HG02970 (cell line): Measurements from ENCODE around the gene INVS.
A peak's percentile ranks its signal among the peaks of the same experiment; 100 is the strongest.
"Not testable (repeated sequence)": the region's sequence is repeated elsewhere in the genome, so short reads cannot be mapped to it uniquely, and the experiment has no call there.

ENCODE experiments used
- ATAC-seq: cut with Tn5 transposase; IDR thresholded peaks from one replicate; pipeline ENCODE4 v1.9.1; 2021; ENCODE audit warnings: mild to moderate bottlenecking, moderate library complexity, moderate number of reproducible peaks; ENCODE audit not compliant: unreplicated experiment, low FRiP score

The INVS gene

DNA sequence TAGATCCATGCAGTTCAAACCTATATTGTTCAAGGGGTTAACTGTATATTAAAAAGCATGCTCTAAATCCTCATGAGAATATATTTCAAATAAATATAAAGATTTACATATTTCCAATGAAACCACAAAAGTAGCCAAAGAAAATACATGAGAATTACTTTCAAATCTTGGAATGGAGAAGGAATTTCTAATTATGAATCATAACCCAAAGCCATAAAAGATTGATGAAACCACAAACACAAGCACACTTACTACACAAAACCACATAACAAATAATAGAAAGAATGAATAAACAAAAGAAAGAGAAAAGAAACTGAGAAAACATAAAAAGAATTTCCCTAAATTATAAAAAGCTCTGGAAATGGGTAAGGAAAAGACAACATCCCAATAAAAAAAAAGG, 16.3 kb upstream of the INVS start:
- ATAC-seq: no peak

DNA sequence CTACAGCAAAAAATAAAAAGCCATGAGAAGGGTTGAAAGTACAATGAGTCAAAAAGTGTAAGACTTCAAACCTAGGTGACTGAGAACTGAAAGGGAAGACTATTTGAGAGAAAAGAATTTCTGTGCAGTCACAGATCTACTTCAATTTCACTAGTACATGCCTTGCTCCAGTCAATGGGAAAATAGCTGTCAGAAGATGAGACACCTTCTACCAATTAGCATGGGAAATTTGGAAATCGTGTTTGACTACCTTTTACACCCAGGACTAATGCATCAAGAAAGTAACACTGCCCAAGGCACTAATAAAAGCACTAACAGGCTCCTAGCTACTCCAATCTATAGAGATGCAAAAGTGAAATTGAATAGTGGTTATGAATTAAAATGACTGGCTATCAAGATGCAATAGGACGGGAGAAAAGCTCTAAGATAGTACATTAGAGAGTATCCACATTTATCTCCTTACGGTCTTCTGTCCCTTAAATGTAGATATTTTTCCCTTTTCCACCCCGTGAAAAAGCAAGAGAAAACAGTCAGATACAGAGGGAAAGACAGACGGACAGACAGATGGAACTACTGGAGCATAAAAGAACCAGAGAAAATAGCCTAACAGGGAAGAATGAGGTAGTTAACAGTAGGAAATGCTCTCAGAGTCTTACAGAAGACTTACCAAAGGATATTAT, 15.5 kb upstream of the INVS start:
- ATAC-seq: peak; percentile 40

DNA sequence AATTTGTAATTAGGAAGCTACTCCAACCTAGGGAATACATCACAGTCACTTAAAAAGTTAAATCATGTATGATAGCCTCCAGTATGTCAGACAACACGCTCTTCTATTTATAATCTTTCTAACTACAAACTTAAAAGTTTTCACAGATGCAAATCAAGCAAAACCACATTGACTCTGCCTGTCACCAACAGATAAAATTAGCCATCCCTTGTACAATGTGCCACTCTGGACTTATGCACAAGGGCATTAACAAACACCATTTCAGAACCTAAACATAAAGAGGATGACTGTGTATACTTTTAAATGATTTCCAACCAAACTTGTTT, 15.0 kb upstream of the INVS start:
- peak; percentile 38 for ATAC-seq

DNA sequence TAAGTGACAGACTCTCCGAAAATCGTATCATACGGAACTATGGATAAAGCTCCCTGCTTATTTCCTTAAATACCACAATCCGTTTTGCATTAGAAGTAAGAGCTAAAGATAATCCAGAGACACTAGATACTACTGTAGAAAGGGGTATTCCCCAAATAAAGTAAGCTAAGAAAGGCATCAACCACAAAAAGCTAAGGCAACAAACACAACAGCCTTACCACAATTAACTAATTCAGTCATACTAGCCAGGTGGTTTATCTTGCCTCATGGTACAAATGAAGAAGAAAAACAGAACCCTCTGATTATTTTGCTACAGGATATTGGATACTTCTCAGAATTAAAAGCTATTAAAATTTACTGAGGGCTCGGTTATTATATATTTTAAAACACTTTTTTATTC, 14.3 kb upstream of the INVS start:
- ATAC-seq: peak; percentile 64

DNA sequence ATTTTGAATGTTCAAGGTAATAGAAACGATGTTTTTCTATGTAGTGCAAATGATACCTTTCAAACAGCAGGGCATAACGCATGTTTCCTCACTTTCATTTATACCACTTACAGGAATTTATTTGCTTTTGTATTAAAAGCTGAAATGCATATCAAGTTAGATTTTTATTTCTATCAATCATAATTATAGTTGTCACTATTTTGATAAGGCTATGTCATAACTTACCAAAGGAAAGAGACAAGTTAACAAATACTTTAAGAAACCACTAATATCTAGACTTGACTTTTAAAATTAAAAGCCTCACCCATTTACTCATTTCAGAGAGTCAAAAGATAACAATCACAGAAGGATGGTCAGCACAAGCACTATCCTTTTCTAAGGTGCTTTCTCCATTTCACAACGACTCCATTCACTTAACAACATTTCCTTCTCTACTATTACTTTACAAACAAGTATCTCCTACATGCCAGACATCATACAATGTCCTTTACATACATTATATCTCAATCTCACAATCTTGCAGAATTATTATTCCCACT, 12.9 kb upstream of the INVS start:
- ATAC-seq: no peak

DNA sequence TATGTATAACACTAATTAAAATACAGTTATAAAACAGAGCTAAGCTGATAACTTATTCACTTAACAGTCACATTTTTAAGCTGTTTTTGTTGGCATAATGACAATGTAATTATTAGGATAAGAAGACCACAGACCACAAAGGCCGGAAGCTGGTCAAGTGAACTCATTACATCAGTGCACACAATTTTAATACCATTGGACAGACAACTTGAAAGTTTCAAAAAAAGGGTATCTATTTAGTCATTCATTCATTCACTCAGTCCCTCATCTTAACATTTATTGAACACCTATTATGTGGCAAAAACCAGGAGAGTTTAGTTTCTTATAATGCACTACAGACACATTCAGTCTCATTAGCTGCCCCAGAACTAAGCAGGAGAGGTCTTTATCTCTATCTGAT, 11.8 kb upstream of the INVS start:
- ATAC-seq: no peak

DNA sequence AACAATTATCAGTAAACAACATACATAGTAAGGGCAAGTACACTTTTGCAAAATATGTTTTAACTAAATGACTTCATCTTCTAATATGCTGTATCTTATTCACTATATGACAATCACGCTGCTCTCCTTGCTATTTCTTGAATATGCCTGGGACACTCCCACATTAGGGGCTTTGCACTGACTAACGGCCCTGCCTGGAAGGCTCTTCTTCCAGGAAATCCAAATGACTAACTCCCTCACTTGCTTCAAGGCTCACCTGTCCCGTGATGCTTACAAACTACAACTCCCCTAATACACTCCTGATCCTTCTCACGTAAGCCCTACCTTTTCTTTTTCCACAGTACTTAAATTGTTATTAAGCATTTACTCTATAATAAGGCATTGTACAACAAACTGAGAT, 10.8 kb upstream of the INVS start:
- ATAC-seq: no peak

DNA sequence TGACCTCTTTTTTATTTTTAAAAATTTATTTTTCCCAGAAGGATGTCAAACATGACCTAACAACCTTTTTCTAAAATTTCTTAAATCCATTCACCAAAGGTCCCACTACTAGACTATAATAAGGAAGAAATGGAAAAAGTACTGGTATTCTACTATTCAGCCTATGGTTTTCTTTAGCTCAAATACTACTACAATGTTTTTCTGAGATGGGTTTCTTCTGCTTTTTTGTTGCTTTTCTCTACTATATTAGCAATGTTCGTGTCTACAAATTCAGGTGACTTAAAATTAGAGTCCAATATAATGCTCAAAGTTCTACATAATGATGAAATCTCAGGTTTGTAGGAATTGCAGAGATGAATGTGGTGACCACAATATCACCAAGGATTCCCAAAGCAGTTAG, 8.2 kb upstream of the INVS start:
- ATAC-seq: no peak

DNA sequence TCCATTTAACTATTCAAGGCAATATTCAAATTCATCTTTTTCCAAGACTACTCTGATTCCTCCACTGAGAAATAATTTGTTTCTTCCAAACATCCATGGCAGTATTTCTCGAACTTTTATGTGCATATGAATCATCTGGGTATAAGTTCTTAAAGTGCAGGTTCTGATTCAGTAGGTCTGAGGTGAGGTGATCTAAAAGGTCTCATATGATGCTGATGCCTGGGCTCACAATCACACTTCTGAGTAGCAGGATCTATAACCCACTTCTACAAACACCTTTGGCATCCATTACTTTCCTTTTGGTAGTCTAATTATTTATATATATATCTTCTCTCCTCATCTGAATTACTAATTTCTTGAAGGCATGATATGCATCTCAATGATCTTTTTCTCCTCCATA, 7.4 kb upstream of the INVS start:
- ATAC-seq: no peak

DNA sequence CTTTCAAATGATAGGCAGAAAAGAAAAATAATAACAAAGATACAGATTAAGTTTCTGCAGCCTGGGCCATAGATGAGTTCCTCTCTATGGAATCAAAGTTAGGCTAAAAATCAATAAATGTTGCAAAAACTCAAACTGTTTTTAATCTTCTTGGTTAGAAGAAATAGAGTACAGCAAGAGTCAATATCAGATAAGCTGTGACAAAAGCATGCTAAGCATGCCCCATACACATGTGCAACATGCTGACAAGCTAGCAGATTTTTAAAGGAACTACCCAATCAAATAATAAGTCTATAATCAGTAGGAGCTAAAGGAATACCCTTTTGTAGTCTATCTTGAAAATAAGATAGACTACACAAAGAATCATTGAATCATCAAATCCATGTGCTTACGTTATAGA, 7.0 kb upstream of the INVS start:
- no peak for ATAC-seq

DNA sequence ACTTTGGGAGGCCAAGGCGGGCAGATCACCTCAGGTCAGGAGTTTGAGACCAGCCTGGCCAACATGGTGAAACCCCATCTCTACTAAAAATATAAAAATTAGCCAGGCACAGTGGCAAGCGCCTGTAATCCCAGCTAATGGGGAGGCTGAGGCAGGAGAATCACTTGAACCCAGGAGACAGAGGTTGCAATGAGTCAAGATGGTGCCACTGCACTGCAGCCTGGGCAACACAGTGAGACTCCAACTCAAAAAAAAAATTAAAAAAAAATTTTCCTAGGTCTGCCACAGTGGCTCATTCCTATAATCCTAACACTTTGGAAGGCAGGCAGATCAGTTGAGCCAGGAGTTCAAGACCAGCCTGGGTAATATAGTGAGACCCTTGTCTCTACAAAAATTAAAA, 4.6 kb upstream of the INVS start:
- not testable (repeated sequence) for ATAC-seq

DNA sequence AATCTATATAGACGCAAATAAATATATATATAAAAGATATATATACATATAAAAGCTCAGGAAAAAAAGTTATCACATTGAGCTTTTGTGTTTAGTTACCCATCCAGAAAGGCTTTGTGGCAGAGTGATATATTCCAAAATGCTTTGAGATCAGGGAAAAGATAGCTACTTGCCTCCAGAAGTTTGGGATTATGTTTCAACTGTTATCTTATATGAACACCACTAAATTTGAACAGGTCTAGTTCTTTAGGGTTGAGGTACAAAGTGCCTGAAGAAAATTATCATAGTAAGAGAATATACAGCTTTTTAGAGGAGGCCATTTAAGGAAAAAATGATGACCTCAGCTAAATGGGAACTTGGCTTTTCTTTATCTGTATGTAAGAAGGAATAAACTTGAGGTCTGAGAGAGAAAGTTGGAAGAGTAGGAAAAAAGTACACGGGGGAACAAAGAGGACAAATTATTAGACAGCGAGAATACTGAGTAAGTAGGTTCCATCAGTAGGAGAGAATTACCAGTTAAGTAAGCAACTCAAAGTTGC, 2.6 kb upstream of the INVS start:
- no peak for ATAC-seq

DNA sequence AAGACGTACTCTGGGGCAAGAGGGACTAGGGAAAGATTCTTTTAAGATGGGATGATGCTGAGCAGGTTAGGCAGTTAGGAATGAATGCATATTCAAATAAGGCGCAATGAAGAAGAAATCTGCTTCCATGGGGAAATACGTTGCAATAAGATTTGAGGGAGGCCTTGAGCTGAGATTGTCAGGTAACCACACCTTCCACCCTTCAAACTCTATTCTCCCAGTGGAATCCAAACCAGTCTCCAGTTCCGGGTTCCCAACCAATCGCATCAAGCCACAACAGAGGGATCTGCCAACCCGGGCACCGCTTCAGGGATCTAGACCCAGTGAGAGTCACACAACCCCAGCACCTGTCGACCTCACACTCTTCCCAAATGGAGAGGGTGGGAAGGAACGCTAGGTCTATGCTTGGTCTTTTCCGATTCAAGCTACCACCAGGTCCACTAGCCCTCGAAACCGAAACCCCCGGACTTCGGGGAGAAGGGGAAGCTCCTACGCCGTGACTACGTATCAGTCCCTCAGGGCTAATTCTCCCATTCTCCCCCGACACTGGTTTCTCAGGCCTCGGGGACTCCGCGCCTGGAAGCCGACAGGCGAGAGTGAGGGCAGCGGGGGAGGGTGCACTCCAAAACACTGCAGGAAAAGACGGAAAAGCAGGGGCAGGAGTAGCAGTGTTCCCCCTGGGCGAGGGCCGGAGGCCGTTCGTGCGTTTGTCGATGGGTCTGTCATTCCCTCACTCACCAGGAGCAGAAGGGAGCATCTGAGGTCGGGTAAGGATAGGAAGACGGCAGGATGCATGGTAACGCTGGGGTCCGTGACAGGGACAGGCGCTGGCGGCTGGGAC, 777 bp upstream of the INVS start:
- ATAC-seq: peak; percentile 7

DNA sequence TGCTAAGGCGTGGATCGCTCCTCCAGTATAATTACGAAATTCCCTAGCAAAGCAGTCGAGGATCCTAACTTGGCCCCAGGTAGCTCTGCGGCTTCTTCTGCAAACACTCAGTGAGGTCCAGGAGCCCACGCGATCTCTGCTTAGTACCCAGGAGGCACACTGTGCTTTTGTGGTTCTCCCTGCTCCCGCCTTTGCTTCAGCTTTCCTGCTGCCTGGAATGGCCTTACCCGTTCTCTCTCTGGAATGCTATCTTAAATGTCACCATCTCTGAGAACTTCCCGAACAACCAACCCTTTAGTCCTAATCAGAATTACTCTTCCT, 639 bp downstream of the INVS start:
- no peak for ATAC-seq

DNA sequence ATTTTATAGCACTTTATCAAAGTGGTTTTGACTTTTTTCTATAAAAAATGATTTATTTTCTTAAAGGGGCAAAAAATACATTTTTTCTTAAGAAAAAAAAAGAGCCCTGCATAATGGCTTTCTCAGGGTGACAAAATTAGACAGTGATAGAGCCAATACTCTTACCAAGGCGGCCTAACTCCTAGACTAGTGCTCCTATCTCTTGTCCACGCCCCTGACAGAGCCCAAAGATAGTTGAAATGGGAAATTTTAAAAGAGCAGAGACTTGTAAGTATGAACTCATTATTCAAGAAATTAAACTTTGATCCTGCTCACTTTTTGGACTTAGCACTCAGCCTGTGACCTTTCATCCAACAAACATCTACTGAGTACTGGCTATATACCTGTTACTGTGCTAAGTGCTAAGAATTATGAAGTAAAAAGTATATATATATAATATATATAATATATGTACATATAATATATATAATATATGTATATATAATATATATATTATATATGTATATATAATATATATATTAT, 1.2 kb downstream of the INVS start:
- no peak for ATAC-seq

DNA sequence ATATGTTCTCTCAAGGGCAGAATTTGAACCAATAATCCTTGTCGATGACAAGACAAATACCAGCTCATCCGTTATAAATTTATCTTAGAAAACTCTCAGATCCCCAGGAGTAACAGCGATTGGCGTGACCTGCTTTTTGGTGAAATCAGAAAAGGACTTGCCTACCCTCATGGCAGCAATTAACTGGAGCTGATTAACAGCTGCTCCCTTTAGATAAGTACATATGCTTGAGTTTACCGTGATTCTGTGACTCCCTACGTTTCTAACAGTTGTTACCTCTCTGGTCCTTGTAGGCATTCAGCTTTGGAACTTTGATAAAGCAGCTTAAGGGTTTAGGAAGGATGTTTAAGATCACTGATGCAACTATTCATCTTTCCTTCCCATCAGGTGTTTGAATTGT, 2.6 kb downstream of the INVS start:
- ATAC-seq: no peak

DNA sequence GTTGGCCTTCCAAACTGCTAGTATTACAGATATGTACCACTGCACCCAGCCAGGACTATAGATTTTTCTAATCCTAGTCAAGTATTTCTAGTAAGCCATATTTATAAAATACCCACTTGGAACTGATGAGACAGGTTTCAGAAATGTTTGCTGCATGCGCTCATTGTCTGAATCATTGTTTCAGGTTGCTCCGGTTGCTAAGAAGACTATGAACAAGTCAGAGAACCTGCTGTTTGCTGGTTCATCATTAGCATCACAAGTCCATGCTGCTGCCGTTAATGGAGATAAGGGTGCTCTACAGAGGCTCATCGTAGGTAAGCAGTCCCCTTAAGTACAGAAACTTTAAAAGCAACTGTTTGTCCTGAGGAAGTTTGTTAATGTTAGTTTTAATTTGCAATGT, 5.3 kb downstream of the INVS start:
- no peak for ATAC-seq

DNA sequence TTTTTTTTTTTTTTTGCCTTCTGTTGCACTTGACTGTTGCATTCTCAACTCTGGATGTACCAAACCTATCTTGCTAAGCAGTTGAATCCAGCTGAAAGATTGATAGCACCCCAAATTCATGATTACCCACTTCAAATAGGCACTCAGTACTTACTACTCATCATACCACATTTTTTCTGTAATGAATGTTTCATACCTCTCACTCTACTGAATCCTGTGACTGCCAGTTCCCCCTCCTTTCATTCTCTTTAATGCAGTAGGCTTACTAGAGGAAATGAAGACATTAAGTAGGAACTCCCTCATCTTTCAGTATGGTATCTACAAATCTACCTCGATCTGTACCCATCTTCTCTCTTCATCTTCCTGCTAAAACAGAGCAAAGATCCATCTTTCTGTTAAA, 6.8 kb downstream of the INVS start:
- no peak for ATAC-seq

DNA sequence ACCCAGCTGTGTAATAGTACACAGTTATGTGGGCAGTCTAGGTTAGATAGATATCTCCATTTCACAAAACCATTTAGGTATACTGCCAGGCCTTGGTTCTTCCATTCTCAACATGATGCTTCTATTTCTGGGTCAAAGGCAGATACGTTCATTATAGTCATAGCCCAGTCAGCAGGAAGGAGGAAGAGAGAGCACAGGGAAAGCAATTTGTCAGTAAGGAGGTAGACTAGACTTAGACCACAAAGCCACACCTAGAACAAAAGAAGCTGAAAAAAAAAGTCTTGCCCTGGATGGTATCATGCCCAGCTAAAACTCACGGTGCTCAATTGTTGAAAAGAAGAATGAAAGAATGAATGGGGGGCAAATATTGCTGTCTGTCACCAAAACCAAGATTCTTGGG, 7.6 kb downstream of the INVS start:
- ATAC-seq: no peak

DNA sequence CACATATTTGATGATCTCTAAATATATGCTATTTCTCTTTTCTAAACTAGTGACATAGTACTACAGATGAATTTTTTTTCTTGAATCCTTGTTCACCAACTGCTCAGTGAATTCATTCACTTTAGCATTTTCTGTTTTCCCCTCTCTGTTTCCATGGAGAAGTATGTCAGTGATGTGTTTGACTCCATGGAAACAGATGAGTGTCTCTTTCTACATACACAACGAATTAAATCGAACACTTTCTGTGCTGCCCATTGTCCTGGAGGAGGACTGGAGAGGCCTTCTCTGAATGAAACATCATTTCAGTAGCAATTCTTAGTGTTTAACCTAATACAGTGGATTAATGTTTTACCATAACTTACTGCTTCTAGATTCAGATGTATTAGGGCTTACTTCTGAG, 9.5 kb downstream of the INVS start:
- ATAC-seq: no peak

DNA sequence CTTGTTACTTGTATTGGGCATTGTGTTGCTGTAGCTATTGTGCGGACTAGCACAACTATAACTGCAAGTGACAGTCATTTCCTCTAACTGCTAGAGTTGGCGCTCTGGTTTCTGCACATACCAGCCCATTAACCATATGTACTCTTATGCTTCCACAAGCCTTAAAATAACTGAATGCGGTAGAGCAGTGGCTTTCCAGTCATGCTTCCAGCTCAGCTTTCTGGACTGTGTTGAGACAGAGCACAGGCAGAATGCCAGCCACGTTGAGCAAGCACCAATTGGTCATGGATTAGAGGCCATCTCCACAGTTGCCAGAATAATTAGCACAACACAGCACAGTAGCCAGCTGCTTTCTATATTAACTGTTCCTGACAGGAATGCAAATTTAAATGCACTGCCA, 12.2 kb downstream of the INVS start:
- ATAC-seq: no peak
